Choroid plexus epithelial cell (primary cell): ENCODE measurements around the gene GABARAP.

Source experiments
- DNase-seq: peaks from one replicate; pipeline ENCODE4 v3.0.0-alpha.2; 2010; ENCODE audit warnings: low read depth
- H3K4me3 ChIP-seq: 2 replicates; pipeline ENCODE4 v1.5.1; 2011; ENCODE audit warnings: low read depth, mild to moderate bottlenecking, control low read depth, low read length, moderate library complexity
- CTCF ChIP-seq: conservative IDR thresholded peaks from 2 replicates; pipeline ENCODE4 v1.5.1; 2011; ENCODE audit warnings: low read depth, mild to moderate bottlenecking, control low read depth, inconsistent platforms, low read length, moderate library complexity

GABARAP gene

GRCh38 chr17:7190276-7190917, 51.9 kb downstream of the GABARAP start:
- no peak for DNase-seq
- no peak for TF ChIP-seq CTCF
- H3K4me3 ChIP-seq = no peak overlapping the region
